ENCODE results near the gene IMMP2L.

DNA sequence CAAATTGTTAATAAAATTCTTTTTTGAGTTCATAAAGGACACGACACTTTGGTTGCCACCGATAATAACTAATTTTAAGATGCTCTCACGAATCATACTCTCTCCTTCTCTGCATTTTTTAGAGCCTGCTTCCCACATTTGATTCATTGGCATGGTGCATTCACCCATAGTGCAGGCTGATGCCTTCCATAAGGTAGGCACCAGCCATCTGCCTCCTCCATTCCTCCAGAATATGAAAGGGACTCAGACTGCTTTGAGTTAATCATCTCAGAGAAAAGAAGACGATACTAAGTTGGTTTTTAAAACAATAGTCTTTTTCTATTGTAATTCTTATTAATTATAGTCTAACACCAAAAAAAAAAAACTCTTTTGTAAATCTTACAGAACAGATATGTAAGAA lies 505.2 kb downstream of the IMMP2L start:
- TF ChIP-seq, protein P1, sequence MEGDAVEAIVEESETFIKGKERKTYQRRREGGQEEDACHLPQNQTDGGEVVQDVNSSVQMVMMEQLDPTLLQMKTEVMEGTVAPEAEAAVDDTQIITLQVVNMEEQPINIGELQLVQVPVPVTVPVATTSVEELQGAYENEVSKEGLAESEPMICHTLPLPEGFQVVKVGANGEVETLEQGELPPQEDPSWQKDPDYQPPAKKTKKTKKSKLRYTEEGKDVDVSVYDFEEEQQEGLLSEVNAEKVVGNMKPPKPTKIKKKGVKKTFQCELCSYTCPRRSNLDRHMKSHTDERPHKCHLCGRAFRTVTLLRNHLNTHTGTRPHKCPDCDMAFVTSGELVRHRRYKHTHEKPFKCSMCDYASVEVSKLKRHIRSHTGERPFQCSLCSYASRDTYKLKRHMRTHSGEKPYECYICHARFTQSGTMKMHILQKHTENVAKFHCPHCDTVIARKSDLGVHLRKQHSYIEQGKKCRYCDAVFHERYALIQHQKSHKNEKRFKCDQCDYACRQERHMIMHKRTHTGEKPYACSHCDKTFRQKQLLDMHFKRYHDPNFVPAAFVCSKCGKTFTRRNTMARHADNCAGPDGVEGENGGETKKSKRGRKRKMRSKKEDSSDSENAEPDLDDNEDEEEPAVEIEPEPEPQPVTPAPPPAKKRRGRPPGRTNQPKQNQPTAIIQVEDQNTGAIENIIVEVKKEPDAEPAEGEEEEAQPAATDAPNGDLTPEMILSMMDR (IDR thresholded peaks at IDR 0.05), result no peak
- no peak for TF ChIP-seq POLR2A (IDR thresholded peaks at IDR 0.05)
